ENCODE results near the gene WIPF2. TPM values are rescaled to one million over a fixed set of nuclear protein-coding genes. Genes with fewer than 3 reads are reported as not detected.

Gene WIPF2
- total RNA-seq, 4 donors from 2014 or later, result 7.8 to 21.5 (median 12.1) TPM

DNA sequence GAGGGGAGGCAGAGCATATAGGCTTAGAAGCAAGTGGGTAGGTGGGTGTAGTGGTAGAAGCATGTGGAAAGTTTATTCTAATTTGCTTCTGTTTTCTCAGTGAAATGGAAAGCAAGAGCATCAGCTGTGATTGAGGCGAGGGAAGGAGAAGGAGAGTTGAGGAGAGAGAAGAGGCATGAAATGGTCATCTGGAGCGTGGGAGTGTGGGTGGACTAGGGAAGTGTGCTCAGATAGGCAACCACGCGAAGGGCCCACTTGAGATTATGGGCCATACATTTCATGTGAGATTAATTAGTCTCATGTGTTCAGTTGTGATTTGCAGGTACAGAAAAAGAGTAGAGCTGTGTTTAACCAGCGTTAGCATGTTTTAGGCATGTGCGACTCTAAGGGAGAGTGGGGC is 47.8 kb downstream of the WIPF2 start:
- Histone ChIP-seq H3K27ac (replicated peaks in 1 of 4) (no peak overlapping the region), H3K9me3 (no peaks in the 10 kb centered on the region), H3K27me3 (no peaks in the 10 kb centered on the region), H3K4me1 (no peaks in the 10 kb centered on the region), H3K36me3 (peaks cover 23 to 92% (median 82%) of the 10 kb centered on the region in 4 donors), H3K4me3 (no peak overlapping the region)
- no peak for TF ChIP-seq EP300 (IDR thresholded peaks at IDR 0.05)
- TF ChIP-seq POLR2A (IDR thresholded peaks at IDR 0.05; ENCODE audit: low read depth), result no peak
- TF ChIP-seq, protein P1, sequence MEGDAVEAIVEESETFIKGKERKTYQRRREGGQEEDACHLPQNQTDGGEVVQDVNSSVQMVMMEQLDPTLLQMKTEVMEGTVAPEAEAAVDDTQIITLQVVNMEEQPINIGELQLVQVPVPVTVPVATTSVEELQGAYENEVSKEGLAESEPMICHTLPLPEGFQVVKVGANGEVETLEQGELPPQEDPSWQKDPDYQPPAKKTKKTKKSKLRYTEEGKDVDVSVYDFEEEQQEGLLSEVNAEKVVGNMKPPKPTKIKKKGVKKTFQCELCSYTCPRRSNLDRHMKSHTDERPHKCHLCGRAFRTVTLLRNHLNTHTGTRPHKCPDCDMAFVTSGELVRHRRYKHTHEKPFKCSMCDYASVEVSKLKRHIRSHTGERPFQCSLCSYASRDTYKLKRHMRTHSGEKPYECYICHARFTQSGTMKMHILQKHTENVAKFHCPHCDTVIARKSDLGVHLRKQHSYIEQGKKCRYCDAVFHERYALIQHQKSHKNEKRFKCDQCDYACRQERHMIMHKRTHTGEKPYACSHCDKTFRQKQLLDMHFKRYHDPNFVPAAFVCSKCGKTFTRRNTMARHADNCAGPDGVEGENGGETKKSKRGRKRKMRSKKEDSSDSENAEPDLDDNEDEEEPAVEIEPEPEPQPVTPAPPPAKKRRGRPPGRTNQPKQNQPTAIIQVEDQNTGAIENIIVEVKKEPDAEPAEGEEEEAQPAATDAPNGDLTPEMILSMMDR (IDR thresholded peaks at IDR 0.05), result no peak
- TF ChIP-seq POLR2AphosphoS5 (IDR thresholded peaks at IDR 0.05), result no peak
- intact Hi-C loops (cut with DNase I), result no loop called here
- no peak for DNase-seq (ENCODE audit: extremely low spot score)
- 88% methylated on average over 6 of the region's 6 CpGs for WGBS

DNA sequence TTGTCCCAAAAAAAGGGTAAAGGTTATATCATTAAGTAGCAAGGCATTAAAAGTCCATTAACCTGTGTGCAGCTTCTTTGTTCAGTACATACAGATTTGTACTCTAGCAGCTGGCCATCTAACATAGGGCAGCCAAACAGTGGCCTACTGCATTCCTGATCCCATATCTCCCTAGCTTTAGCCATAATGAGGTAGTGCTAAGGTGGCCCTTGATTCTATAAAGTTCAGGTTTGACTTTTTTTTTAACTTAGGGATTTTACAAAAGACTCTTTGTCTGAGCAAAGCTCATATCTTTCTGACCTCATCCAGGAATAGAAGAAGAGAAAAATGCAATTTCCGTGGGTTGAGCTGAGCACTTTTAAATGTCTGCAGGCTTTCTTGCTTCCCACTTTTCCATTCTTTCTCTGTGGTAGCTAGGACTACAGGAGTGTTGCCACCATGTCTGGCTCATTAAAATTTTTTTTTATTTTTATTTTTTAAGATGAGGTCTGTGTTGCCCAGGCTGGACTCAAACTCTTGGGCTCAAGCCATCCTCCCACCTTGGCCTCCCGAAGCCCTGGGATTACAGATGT is 49.1 kb downstream of the WIPF2 start:
- H3K4me1 ChIP-seq, result no peaks in the 10 kb centered on the region
- H3K27ac ChIP-seq (replicated peaks in 1 of 4), result no peak overlapping the region
- peaks cover 20 to 92% (median 80%) of the 10 kb centered on the region in 4 donors for H3K36me3 ChIP-seq
- no peaks in the 10 kb centered on the region for H3K9me3 ChIP-seq
- no peak for TF ChIP-seq POLR2A (IDR thresholded peaks at IDR 0.05; ENCODE audit: low read depth)
- TF ChIP-seq POLR2AphosphoS5 (IDR thresholded peaks at IDR 0.05), result no peak
- TF ChIP-seq, protein P1 (IDR thresholded peaks at IDR 0.05), result no peak
- TF ChIP-seq EP300 (IDR thresholded peaks at IDR 0.05), result no peak
- H3K27me3 ChIP-seq, result no peaks in the 10 kb centered on the region
- WGBS, result 89% methylated on average over 2 of the region's 2 CpGs
- H3K4me3 ChIP-seq, result no peak overlapping the region
- DNase-seq (ENCODE audit: extremely low spot score), result no peak
- intact Hi-C loops (cut with DNase I), result no loop called here

DNA sequence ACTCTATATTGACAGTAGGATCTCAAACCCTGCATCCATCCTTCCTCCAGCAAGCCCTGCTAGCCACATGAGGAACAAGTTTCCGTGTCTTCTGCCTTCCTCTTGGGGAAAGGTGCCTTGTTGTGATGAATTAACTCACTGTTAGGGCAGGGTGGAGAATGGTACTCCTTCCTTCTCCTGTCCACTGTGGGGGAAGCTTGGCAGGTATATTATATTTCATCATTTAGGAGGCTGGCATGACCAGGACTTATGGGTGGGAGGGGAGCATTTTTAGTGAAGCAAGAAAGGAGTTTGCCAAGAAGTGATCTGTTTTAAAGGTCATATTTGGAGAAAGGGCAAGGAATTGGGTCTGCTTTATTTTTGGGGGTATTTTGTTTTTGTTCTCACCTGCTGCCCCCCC is 59.3 kb downstream of the WIPF2 start:
- Histone ChIP-seq H3K4me3 (no peak overlapping the region), H3K27ac (replicated peaks in 1 of 4) (no peak overlapping the region), H3K9me3 (no peaks in the 10 kb centered on the region), H3K4me1 (peaks cover 0 to under 1% (median under 1%) of the 10 kb centered on the region in 4 donors), H3K27me3 (no peaks in the 10 kb centered on the region), H3K36me3 (peaks cover 51 to 92% (median 82%) of the 10 kb centered on the region in 4 donors)
- TF ChIP-seq POLR2AphosphoS5 (IDR thresholded peaks at IDR 0.05) (no peak), POLR2A (IDR thresholded peaks at IDR 0.05; ENCODE audit: low read depth) (no peak), EP300 (IDR thresholded peaks at IDR 0.05) (no peak)
- TF ChIP-seq, protein P1 (IDR thresholded peaks at IDR 0.05), result no peak
- intact Hi-C loops (cut with DNase I), result no loop called here
- no peak for DNase-seq (ENCODE audit: extremely low spot score)
- 100% methylated on average over 1 of the region's 1 CpG for WGBS

DNA sequence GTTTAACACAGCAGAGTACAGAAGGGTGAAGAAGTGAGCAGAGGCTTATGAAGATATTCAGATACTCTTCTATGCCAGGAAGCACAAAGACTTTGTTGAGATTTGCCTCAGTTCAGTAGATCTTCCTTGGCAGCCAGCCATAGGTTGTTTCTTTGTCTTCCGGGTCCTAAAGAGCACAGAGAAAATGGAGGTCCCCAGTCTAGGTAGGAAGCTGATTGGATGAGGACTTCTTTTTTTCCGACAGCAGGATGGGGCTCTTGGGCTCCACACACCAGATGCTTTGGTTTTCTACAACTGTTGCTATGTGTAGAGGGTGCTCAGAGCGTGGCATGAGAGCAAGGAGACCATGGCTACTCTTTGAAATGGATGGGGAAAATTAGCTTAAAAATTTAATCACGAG is 60.3 kb downstream of the WIPF2 start:
- no peaks in the 10 kb centered on the region for H3K9me3 ChIP-seq
- peaks cover 2 to 11% (median 10%) of the 10 kb centered on the region in 4 donors for H3K4me1 ChIP-seq
- TF ChIP-seq POLR2A (IDR thresholded peaks at IDR 0.05; ENCODE audit: low read depth), result no peak
- no peak for TF ChIP-seq POLR2AphosphoS5 (IDR thresholded peaks at IDR 0.05)
- TF ChIP-seq EP300 (IDR thresholded peaks at IDR 0.05), result no peak
- TF ChIP-seq, protein P1 (IDR thresholded peaks at IDR 0.05), result no peak
- no peak overlapping the region for H3K4me3 ChIP-seq
- WGBS, result 87% methylated on average over 4 of the region's 4 CpGs
- H3K27ac ChIP-seq (replicated peaks in 1 of 4), result no peak overlapping the region
- no peak for DNase-seq (ENCODE audit: extremely low spot score)
- intact Hi-C loops (cut with DNase I), result no loop called here
- H3K36me3 ChIP-seq, result peaks cover 50 to 82% (median 73%) of the 10 kb centered on the region in 4 donors
- no peaks in the 10 kb centered on the region for H3K27me3 ChIP-seq

DNA sequence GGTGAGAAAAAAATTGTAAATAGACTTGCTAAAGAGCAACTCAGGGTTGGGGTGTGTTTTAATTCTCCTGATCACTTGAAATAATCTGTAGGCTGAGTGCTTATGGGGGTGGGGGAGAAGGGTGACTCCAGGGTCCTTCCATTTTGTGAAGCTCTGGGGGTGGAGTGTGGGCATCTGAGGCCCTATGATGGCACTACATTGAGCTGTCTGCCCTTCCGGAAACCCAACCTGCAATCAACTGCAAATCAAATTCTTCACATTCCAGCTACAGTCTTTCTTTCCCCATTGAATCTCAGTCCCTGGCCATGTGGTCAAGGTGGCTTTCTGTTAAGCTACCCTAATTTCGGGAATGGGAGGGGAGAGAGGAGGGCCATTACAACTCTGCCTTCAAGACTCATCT is 62.6 kb downstream of the WIPF2 start:
- no peak for DNase-seq (ENCODE audit: extremely low spot score)
- peaks cover 37 to 59% (median 51%) of the 10 kb centered on the region in 4 donors for H3K36me3 ChIP-seq
- TF ChIP-seq, protein P1 (IDR thresholded peaks at IDR 0.05), result no peak
- TF ChIP-seq POLR2A (IDR thresholded peaks at IDR 0.05; ENCODE audit: low read depth) (no peak), POLR2AphosphoS5 (IDR thresholded peaks at IDR 0.05) (no peak), EP300 (IDR thresholded peaks at IDR 0.05) (no peak)
- 75% methylated on average over 2 of the region's 2 CpGs for WGBS
- peaks cover 10 to 17% (median 16%) of the 10 kb centered on the region in 4 donors for H3K4me1 ChIP-seq
- H3K9me3 ChIP-seq, result no peaks in the 10 kb centered on the region
- H3K27me3 ChIP-seq, result no peaks in the 10 kb centered on the region
- no peak overlapping the region for H3K27ac ChIP-seq (replicated peaks in 1 of 4)
- no peak overlapping the region for H3K4me3 ChIP-seq
- intact Hi-C loops (cut with DNase I), result no loop called here
